K562 (cell line): ENCODE data around the gene GDPD2. TPM values are rescaled to one million over a fixed set of nuclear protein-coding genes. Genes with fewer than 3 reads are reported as not detected.

ENCODE experiments used
- ATAC-seq: fragments of 200-7000 bp; cut with Tn5 transposase; 3 replicates; pipeline ENCODE4 v1.9.1; 2020; ENCODE audit warnings: moderate library complexity
- BruUV-seq: library from RNA; stranded (reverse); fragments of 400-500 nt; replicated peaks from 2 replicates; lab custom pipeline; 2021; lab: Mats Ljungman, UMichigan
- CTCF ChIA-PET: fragments of 300-600 bp; formaldehyde crosslinking; extraction: SDS; loops from one replicate; lab custom pipeline; 2021; ENCODE audit warnings: low intra/inter-chr PET ratio; lab: Yijun Ruan, JAX
- POLR2A ChIA-PET: fragments of 300-600, 350-650 bp; sonication (Branson Sonifier 250); formaldehyde crosslinking; extraction: SDS; loops from one replicate; lab custom pipeline; 2021; ENCODE audit warnings: antibody characterized with exemption, inconsistent platforms; lab: Yijun Ruan, JAX
- DNase-seq, 4 experiments: peaks; one replicate each; pipeline versions ENCODE4 v3.0.0 to v3.0.0-alpha.2; 2011 to 2018; ENCODE audit warnings: low spot score in 3 of 4, mixed read lengths in 3 of 4; ENCODE audit errors: extremely low read depth in 1 of 4
- FAIRE-seq: peaks from 2 replicates; lab custom pipeline; 2011; peaks lifted over from hg19 to GRCh38; lab: Jason Lieb, UNC
- H2AFZ ChIP-seq: 2 replicates; pipeline ENCODE4 v1.6.0; 2011; ENCODE audit warnings: low read depth, low read length, control low read depth, inconsistent platforms
- H3K27ac ChIP-seq: fragments of 200-600 bp; 3 replicates; pipeline ENCODE4 v1.8.0; 2011; ENCODE audit warnings: low read depth, mild to moderate bottlenecking, control low read depth, inconsistent platforms, low read length, moderate library complexity, mixed read lengths; ENCODE audit errors: extremely low read depth
- H3K27me3 ChIP-seq, 2 experiments: fragments of 300-600 bp in 1 of 2; 2 replicates in 1 of 2; 3 replicates in 1 of 2; pipeline versions ENCODE4 v1.6.0 to v1.8.0; 2011; ENCODE audit warnings: inconsistent platforms in 2 of 2, low read length in 2 of 2, mild to moderate bottlenecking in 1 of 2, mixed read lengths in 1 of 2, moderate library complexity in 1 of 2; ENCODE audit not compliant: control insufficient read depth in 2 of 2, insufficient read depth in 2 of 2
- H3K36me3 ChIP-seq: fragments of 300-600 bp; 3 replicates; pipeline ENCODE4 v1.8.0; 2011; ENCODE audit warnings: mild to moderate bottlenecking, low read length, inconsistent platforms; ENCODE audit not compliant: control insufficient read depth, insufficient read depth
- H3K4me1 ChIP-seq, 2 experiments: fragments of 200-600 bp in 1 of 2; replicated peaks in 1 of 2; 2 replicates in 1 of 2; 3 replicates in 1 of 2; pipeline versions ENCODE4 v1.5.1 to v1.8.0; 2011; ENCODE audit warnings: inconsistent platforms in 2 of 2, low read length in 2 of 2, mild to moderate bottlenecking in 1 of 2, mixed read lengths in 1 of 2, moderate library complexity in 1 of 2; ENCODE audit not compliant: control insufficient read depth in 2 of 2, insufficient read depth in 2 of 2
- H3K4me2 ChIP-seq: 2 replicates; pipeline ENCODE4 v1.6.1; 2011; ENCODE audit warnings: low read length, control low read depth, inconsistent platforms, mixed read lengths; ENCODE audit not compliant: insufficient read depth
- H3K4me3 ChIP-seq: fragments of 200-600 bp; sonication (generic), shearing (Covaris generic); 2 replicates; pipeline ENCODE4 v1.5.1; 2016; ENCODE audit warnings: control low read depth, inconsistent platforms
- H3K79me2 ChIP-seq: fragments of 200-600 bp; 3 replicates; pipeline ENCODE4 v1.8.0; 2011; ENCODE audit warnings: low read length, inconsistent platforms; ENCODE audit not compliant: control insufficient read depth, insufficient read depth
- H3K9ac ChIP-seq, 2 experiments: 2 replicates each; pipeline versions ENCODE4 v1.6.0 to v1.6.1; 2011; ENCODE audit warnings: low read depth in 2 of 2, low read length in 2 of 2, control low read depth in 1 of 2, inconsistent platforms in 1 of 2, mild to moderate bottlenecking in 1 of 2, mixed read lengths in 1 of 2; ENCODE audit not compliant: insufficient read depth in 1 of 2
- H3K9me1 ChIP-seq: one replicate; pipeline ENCODE4 v1.6.0; 2011; ENCODE audit warnings: inconsistent platforms, mild to moderate bottlenecking, low read length, moderate library complexity; ENCODE audit not compliant: control insufficient read depth, insufficient read depth
- H3K9me3 ChIP-seq: replicated peaks from 2 replicates; pipeline ENCODE4 v1.5.1; 2011; ENCODE audit warnings: low read depth, low read length, inconsistent platforms; ENCODE audit not compliant: control insufficient read depth, insufficient read depth
- H4K20me1 ChIP-seq: replicated peaks from 2 replicates; pipeline ENCODE4 v1.6.1; 2011; ENCODE audit warnings: low read length, inconsistent platforms, mixed read lengths; ENCODE audit not compliant: control insufficient read depth, insufficient read depth
- C11orf30 ChIP-seq: fragments of 450-650 bp; IDR thresholded peaks from 2 replicates; pipeline ENCODE4 v1.6.1; 2016; ENCODE audit warnings: low read depth, mild to moderate bottlenecking
- CC2D1A ChIP-seq: fragments of 450-650 bp; IDR thresholded peaks from 2 replicates; pipeline ENCODE4 v1.6.1; 2017; ENCODE audit warnings: mild to moderate bottlenecking
- LARP7 ChIP-seq: fragments of 450-650 bp; IDR thresholded peaks from 2 replicates; pipeline ENCODE4 v1.6.1; 2016
- MYC ChIP-seq, 2 experiments: fragments of 250-450 bp in 1 of 2; sonication (Bioruptor Pico) in 1 of 2; IDR thresholded peaks; 2 replicates each; pipeline versions ENCODE4 v1.5.1 to v1.6.1; 2012 to 2021; ENCODE audit warnings: low read depth in 2 of 2, borderline replicate concordance in 1 of 2, improper control_type of control experiment in 1 of 2, low read length in 1 of 2, mild to moderate bottlenecking in 1 of 2, moderate library complexity in 1 of 2
- NFYB ChIP-seq: IDR thresholded peaks from 2 replicates; pipeline ENCODE4 v1.6.1; 2011; ENCODE audit warnings: mild to moderate bottlenecking, moderate library complexity; ENCODE audit not compliant: insufficient read length; ENCODE audit errors: extremely low read depth
- NONO ChIP-seq, 2 experiments: fragments of 200-400 bp in 1 of 2; fragments of 450-650 bp in 1 of 2; formaldehyde crosslinking in 1 of 2; IDR thresholded peaks; 2 replicates each; pipeline ENCODE4 v1.6.1; 2017; ENCODE audit warnings: low read depth in 2 of 2, mild to moderate bottlenecking in 2 of 2, moderate library complexity in 2 of 2, low read length in 1 of 2
- POLR2B ChIP-seq: fragments of 450-650 bp; IDR thresholded peaks from 2 replicates; pipeline ENCODE4 v1.6.1; 2018; ENCODE audit warnings: low read depth; ENCODE audit not compliant: partially characterized antibody
- RBM25 ChIP-seq: fragments of 200-400 bp; formaldehyde crosslinking; IDR thresholded peaks from 2 replicates; pipeline ENCODE4 v1.6.1; 2018; ENCODE audit warnings: low read length, low read depth, moderate library complexity; ENCODE audit not compliant: severe bottlenecking
- SRSF3 ChIP-seq: fragments of 200-400 bp; formaldehyde crosslinking; IDR thresholded peaks from 2 replicates; pipeline ENCODE4 v1.6.1; 2016; ENCODE audit warnings: mild to moderate bottlenecking, low read length, moderate library complexity; ENCODE audit not compliant: insufficient read depth
- TAF1 ChIP-seq: IDR thresholded peaks from 2 replicates; pipeline ENCODE4 v1.6.1; 2011; ENCODE audit warnings: mild to moderate bottlenecking, low read length, moderate library complexity; ENCODE audit not compliant: insufficient read depth, control insufficient read depth, severe bottlenecking; ENCODE audit errors: extremely low read depth
- TAL1 ChIP-seq: fragments of 450-650 bp; IDR thresholded peaks from 2 replicates; pipeline ENCODE4 v1.6.1; 2016; ENCODE audit warnings: mild to moderate bottlenecking
- ZNF274 ChIP-seq: IDR thresholded peaks from 2 replicates; pipeline ENCODE4 v1.6.1; 2011; ENCODE audit warnings: low read depth, mild to moderate bottlenecking, low read length, moderate library complexity, borderline replicate concordance
- WGBS: fragments of 100-300 bp; shearing (Covaris generic); methylation state at CpG from one replicate; pipeline ENCODE4 v1.1.6; 2016; ENCODE audit warnings: low coverage, mixed read lengths; ENCODE audit not compliant: insufficient coverage; ENCODE audit errors: missing lambda C conversion rate; 5-methylcytosine and 5-hydroxymethylcytosine counted together
- in situ Hi-C: fragments of 300-500 bp; cut with MboI; formaldehyde crosslinking; loops from 4 replicates; pipeline ENCODE4 v1.15.0; 2018; ENCODE audit warnings: inconsistent platforms, mixed read lengths
- intact Hi-C: fragments of 100-400 bp; cut with micrococcal nuclease; formaldehyde crosslinking; loops from 2 replicates; pipeline ENCODE4 v1.14.2; 2022
- polyA plus RNA-seq, 8 experiments: library from polyadenylated mRNA; depleted of rRNA in 4 of 8; stranded (reverse) in 5 of 8; unstranded in 3 of 8; fragments of >200 nt; fragmentation: Nextera tagmentation in 2 of 8; fragmentation: Illumina TruSeq in 1 of 8; extraction: Ambion mirVana in 2 of 8; extraction: Trizol in 1 of 8; gene quantifications; 2 replicates each; pipeline versions ENCODE4 v1.2.1 to v1.2.3, GENCODE V29; 2011 to 2014; ENCODE audit warnings: inconsistent platforms in 1 of 8, missing spikeins in 1 of 8
- total RNA-seq, 7 experiments: library from RNA; depleted of rRNA in 6 of 7; stranded (reverse); fragments of >200 nt in 6 of 7; fragmentation: Illumina TruSeq in 2 of 7; extraction: Trizol in 2 of 7; gene quantifications; 2 replicates each; pipeline versions ENCODE4 v1.2.1 to v1.2.3, GENCODE V29; 2011 to 2021; ENCODE audit warnings: low replicate concordance in 1 of 7
- TF ChIP-seq, protein P1 (sequence below): fragments of 450-650 bp; IDR thresholded peaks from one replicate; pipeline ENCODE4 v1.6.1; 2018; ENCODE audit warnings: mild to moderate bottlenecking, moderate library complexity; ENCODE audit not compliant: partially characterized antibody
- TF ChIP-seq, protein P2 (sequence below): fragments of 450-650 bp; IDR thresholded peaks from 2 replicates; pipeline ENCODE4 v1.6.1; 2017; ENCODE audit warnings: antibody characterized with exemption

GDPD2 gene
- total and polyA plus RNA-seq, 9 of the 15 experiments (the other 6 are each of a cell fraction or from before 2014, with no cell fraction given) = not detected

DNA sequence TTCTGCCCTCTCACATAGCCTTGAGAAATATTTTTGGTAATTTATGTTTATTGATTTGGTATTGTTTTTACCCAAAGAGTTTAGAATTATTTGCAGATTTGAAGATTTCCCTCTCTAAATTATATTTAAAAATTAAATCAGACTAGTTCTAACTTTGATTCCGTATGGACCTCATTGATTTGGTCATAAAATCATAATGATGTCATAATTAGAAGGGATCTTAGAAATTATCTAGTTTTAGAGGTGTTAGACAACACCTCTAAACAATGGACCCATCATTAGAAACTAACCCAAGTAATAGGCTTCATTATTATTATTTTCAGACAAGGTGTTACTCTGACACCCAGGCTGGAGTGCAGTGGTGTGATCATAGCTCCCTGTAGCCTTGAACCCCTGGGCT is 45.6 kb downstream of the GDPD2 start:
- Histone ChIP-seq H3K9me1 (no peaks in the 10 kb centered on the region), H3K9ac (no peak overlapping the region), H3K79me2 (no peaks in the 10 kb centered on the region), H2AFZ (no peak overlapping the region), H3K4me1 (no peaks in the 10 kb centered on the region), H3K27me3 (no peaks in the 10 kb centered on the region), H3K27ac (no peak overlapping the region), H3K36me3 (no peaks in the 10 kb centered on the region), H3K4me3 (no peak overlapping the region), H3K4me2 (no peak overlapping the region), H4K20me1 (no peaks in the 10 kb centered on the region), H3K9me3 (no peaks in the 10 kb centered on the region)
- FAIRE-seq (no peak), ATAC-seq (no peak), DNase-seq (no peak)
- POLR2A ChIA-PET = interaction anchor here (1.6 kb wide), 1 partner anchor 10 kb away, joined by 4 read pairs; no protein-coding TSS in a partner anchor
- intact Hi-C loops (no loop called here), in situ Hi-C loops (no loop called here)
- 38% methylated on average over 1 of the region's 1 CpG for WGBS
- TF ChIP-seq CC2D1A (no peak), ZNF274 (no peak), TAL1 (no peak), POLR2B (no peak), SRSF3 (no peak), TAF1 (no peak), NFYB (no peak)
- CTCF ChIA-PET = no interaction called here
- no TSS peak for BruUV-seq

DNA sequence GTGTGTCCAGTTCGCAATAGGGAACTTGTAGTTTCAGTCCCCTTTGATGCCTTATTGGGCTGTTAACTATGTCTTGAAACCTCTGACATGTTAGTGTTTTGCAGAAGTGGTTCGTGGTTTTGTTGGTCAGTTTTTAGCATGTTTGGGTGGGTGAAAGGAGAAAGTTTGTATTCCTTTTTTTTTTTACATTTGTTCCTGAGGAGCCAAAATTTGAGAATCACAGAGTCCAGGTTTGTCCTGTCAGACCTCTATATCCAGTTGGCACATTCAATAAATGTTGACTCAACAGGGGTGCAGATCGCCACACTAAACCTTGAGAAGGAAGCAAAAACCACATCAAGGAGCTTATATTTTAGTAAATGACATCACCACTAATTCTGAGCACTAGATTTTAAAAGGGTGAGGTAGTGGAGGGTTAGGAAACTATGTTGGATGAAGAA is 47.8 kb downstream of the GDPD2 start:
- Histone ChIP-seq H3K27me3 (no peaks in the 10 kb centered on the region), H3K79me2 (no peaks in the 10 kb centered on the region), H3K36me3 (no peaks in the 10 kb centered on the region), H4K20me1 (no peaks in the 10 kb centered on the region), H3K9me3 (no peaks in the 10 kb centered on the region), H2AFZ (no peak overlapping the region), H3K4me2 (no peak overlapping the region), H3K4me1 (no peaks in the 10 kb centered on the region), H3K9me1 (no peaks in the 10 kb centered on the region), H3K4me3 (no peak overlapping the region), H3K27ac (no peak overlapping the region), H3K9ac (no peak overlapping the region)
- WGBS = 29% methylated on average over 3 of the region's 3 CpGs
- BruUV-seq = no TSS peak
- ChIA-PET POLR2A (no interaction called here), CTCF (no interaction called here)
- FAIRE-seq (no peak), DNase-seq (no peak), ATAC-seq (no peak)
- in situ Hi-C loops (no loop called here), intact Hi-C loops (no loop called here)
- TF ChIP-seq NONO (IDR thresholded peaks at IDR 0.05; ENCODE audit: low read depth in 2 of 2, low read length in 1 of 2) (no peak), MYC (IDR thresholded peaks at IDR 0.05; ENCODE audit: low read depth, low read length) (no peak), MYC (CRISPR knock-in tag; IDR thresholded peaks at IDR 0.05; ENCODE audit: borderline replicate concordance, low read depth) (no peak), RBM25 (no peak), LARP7 (no peak), C11orf30 (no peak)
- TF ChIP-seq, protein P1, sequence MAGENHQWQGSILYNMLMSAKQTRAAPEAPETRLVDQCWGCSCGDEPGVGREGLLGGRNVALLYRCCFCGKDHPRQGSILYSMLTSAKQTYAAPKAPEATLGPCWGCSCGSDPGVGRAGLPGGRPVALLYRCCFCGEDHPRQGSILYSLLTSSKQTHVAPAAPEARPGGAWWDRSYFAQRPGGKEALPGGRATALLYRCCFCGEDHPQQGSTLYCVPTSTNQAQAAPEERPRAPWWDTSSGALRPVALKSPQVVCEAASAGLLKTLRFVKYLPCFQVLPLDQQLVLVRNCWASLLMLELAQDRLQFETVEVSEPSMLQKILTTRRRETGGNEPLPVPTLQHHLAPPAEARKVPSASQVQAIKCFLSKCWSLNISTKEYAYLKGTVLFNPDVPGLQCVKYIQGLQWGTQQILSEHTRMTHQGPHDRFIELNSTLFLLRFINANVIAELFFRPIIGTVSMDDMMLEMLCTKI = no peak
- TF ChIP-seq, protein P2, sequence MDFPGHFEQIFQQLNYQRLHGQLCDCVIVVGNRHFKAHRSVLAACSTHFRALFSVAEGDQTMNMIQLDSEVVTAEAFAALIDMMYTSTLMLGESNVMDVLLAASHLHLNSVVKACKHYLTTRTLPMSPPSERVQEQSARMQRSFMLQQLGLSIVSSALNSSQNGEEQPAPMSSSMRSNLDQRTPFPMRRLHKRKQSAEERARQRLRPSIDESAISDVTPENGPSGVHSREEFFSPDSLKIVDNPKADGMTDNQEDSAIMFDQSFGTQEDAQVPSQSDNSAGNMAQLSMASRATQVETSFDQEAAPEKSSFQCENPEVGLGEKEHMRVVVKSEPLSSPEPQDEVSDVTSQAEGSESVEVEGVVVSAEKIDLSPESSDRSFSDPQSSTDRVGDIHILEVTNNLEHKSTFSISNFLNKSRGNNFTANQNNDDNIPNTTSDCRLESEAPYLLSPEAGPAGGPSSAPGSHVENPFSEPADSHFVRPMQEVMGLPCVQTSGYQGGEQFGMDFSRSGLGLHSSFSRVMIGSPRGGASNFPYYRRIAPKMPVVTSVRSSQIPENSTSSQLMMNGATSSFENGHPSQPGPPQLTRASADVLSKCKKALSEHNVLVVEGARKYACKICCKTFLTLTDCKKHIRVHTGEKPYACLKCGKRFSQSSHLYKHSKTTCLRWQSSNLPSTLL = no peak
